K562 (cell line): Measurements from ENCODE around the gene GPR68. TPM values are rescaled to one million over a fixed set of nuclear protein-coding genes. Genes with fewer than 3 reads are reported as not detected.

Experiments
- ATAC-seq: fragments of 200-7000 bp; cut with Tn5 transposase; 3 replicates; pipeline ENCODE4 v1.9.1; 2020; ENCODE audit warnings: moderate library complexity
- BruUV-seq: library from RNA; stranded (reverse); fragments of 400-500 nt; replicated peaks from 2 replicates; lab custom pipeline; 2021; lab: Mats Ljungman, UMichigan
- CTCF ChIA-PET: fragments of 300-600 bp; formaldehyde crosslinking; extraction: SDS; loops from one replicate; lab custom pipeline; 2021; ENCODE audit warnings: low intra/inter-chr PET ratio; lab: Yijun Ruan, JAX
- POLR2A ChIA-PET: fragments of 300-600, 350-650 bp; sonication (Branson Sonifier 250); formaldehyde crosslinking; extraction: SDS; loops from one replicate; lab custom pipeline; 2021; ENCODE audit warnings: antibody characterized with exemption, inconsistent platforms; lab: Yijun Ruan, JAX
- DNase-seq, 4 experiments: peaks; one replicate each; pipeline versions ENCODE4 v3.0.0 to v3.0.0-alpha.2; 2011 to 2018; ENCODE audit warnings: low spot score in 3 of 4, mixed read lengths in 3 of 4; ENCODE audit errors: extremely low read depth in 1 of 4
- FAIRE-seq: peaks from 2 replicates; lab custom pipeline; 2011; peaks lifted over from hg19 to GRCh38; lab: Jason Lieb, UNC
- H2AFZ ChIP-seq: 2 replicates; pipeline ENCODE4 v1.6.0; 2011; ENCODE audit warnings: low read depth, low read length, control low read depth, inconsistent platforms
- H3K27ac ChIP-seq: fragments of 200-600 bp; 3 replicates; pipeline ENCODE4 v1.8.0; 2011; ENCODE audit warnings: low read depth, mild to moderate bottlenecking, control low read depth, inconsistent platforms, low read length, moderate library complexity, mixed read lengths; ENCODE audit errors: extremely low read depth
- H3K27me3 ChIP-seq, 2 experiments: fragments of 300-600 bp in 1 of 2; 2 replicates in 1 of 2; 3 replicates in 1 of 2; pipeline versions ENCODE4 v1.6.0 to v1.8.0; 2011; ENCODE audit warnings: inconsistent platforms in 2 of 2, low read length in 2 of 2, mild to moderate bottlenecking in 1 of 2, mixed read lengths in 1 of 2, moderate library complexity in 1 of 2; ENCODE audit not compliant: control insufficient read depth in 2 of 2, insufficient read depth in 2 of 2
- H3K36me3 ChIP-seq: fragments of 300-600 bp; 3 replicates; pipeline ENCODE4 v1.8.0; 2011; ENCODE audit warnings: mild to moderate bottlenecking, low read length, inconsistent platforms; ENCODE audit not compliant: control insufficient read depth, insufficient read depth
- H3K4me1 ChIP-seq, 2 experiments: fragments of 200-600 bp in 1 of 2; replicated peaks in 1 of 2; 2 replicates in 1 of 2; 3 replicates in 1 of 2; pipeline versions ENCODE4 v1.5.1 to v1.8.0; 2011; ENCODE audit warnings: inconsistent platforms in 2 of 2, low read length in 2 of 2, mild to moderate bottlenecking in 1 of 2, mixed read lengths in 1 of 2, moderate library complexity in 1 of 2; ENCODE audit not compliant: control insufficient read depth in 2 of 2, insufficient read depth in 2 of 2
- H3K4me2 ChIP-seq: 2 replicates; pipeline ENCODE4 v1.6.1; 2011; ENCODE audit warnings: low read length, control low read depth, inconsistent platforms, mixed read lengths; ENCODE audit not compliant: insufficient read depth
- H3K4me3 ChIP-seq: fragments of 200-600 bp; sonication (generic), shearing (Covaris generic); 2 replicates; pipeline ENCODE4 v1.5.1; 2016; ENCODE audit warnings: control low read depth, inconsistent platforms
- H3K79me2 ChIP-seq: fragments of 200-600 bp; 3 replicates; pipeline ENCODE4 v1.8.0; 2011; ENCODE audit warnings: low read length, inconsistent platforms; ENCODE audit not compliant: control insufficient read depth, insufficient read depth
- H3K9ac ChIP-seq, 2 experiments: 2 replicates each; pipeline versions ENCODE4 v1.6.0 to v1.6.1; 2011; ENCODE audit warnings: low read depth in 2 of 2, low read length in 2 of 2, control low read depth in 1 of 2, inconsistent platforms in 1 of 2, mild to moderate bottlenecking in 1 of 2, mixed read lengths in 1 of 2; ENCODE audit not compliant: insufficient read depth in 1 of 2
- H3K9me1 ChIP-seq: one replicate; pipeline ENCODE4 v1.6.0; 2011; ENCODE audit warnings: inconsistent platforms, mild to moderate bottlenecking, low read length, moderate library complexity; ENCODE audit not compliant: control insufficient read depth, insufficient read depth
- H3K9me3 ChIP-seq: replicated peaks from 2 replicates; pipeline ENCODE4 v1.5.1; 2011; ENCODE audit warnings: low read depth, low read length, inconsistent platforms; ENCODE audit not compliant: control insufficient read depth, insufficient read depth
- H4K20me1 ChIP-seq: replicated peaks from 2 replicates; pipeline ENCODE4 v1.6.1; 2011; ENCODE audit warnings: low read length, inconsistent platforms, mixed read lengths; ENCODE audit not compliant: control insufficient read depth, insufficient read depth
- FOXJ2 ChIP-seq: fragments of 200-800 bp; sonication (Bioruptor generic); IDR thresholded peaks from 2 replicates; pipeline ENCODE4 v1.6.1; 2016; ENCODE audit warnings: missing genetic modification characterization, missing compliant biosample characterization
- NFXL1 ChIP-seq: fragments of 450-650 bp; formaldehyde crosslinking; IDR thresholded peaks from 2 replicates; pipeline ENCODE4 v1.4.0; 2021; ENCODE audit warnings: mild to moderate bottlenecking
- RFX7 ChIP-seq: fragments of 250-450 bp; sonication (Bioruptor Pico); IDR thresholded peaks from 2 replicates; pipeline ENCODE4 v1.5.1; 2021; ENCODE audit warnings: mild to moderate bottlenecking
- SP1 ChIP-seq: sonication (generic); formaldehyde crosslinking; IDR thresholded peaks from 2 replicates; pipeline ENCODE4 v1.8.1; 2022; ENCODE audit warnings: mild to moderate bottlenecking, missing genetic modification reagents
- ZNF263 ChIP-seq: sonication (generic); formaldehyde crosslinking; IDR thresholded peaks from 2 replicates; pipeline ENCODE4 v1.8.0; 2022; ENCODE audit warnings: mild to moderate bottlenecking, missing genetic modification reagents, borderline replicate concordance
- WGBS: fragments of 100-300 bp; shearing (Covaris generic); methylation state at CpG from one replicate; pipeline ENCODE4 v1.1.6; 2016; ENCODE audit warnings: low coverage, mixed read lengths; ENCODE audit not compliant: insufficient coverage; ENCODE audit errors: missing lambda C conversion rate; 5-methylcytosine and 5-hydroxymethylcytosine counted together
- in situ Hi-C: fragments of 300-500 bp; cut with MboI; formaldehyde crosslinking; loops from 4 replicates; pipeline ENCODE4 v1.15.0; 2018; ENCODE audit warnings: inconsistent platforms, mixed read lengths
- intact Hi-C: fragments of 100-400 bp; cut with micrococcal nuclease; formaldehyde crosslinking; loops from 2 replicates; pipeline ENCODE4 v1.14.2; 2022
- polyA plus RNA-seq, 8 experiments: library from polyadenylated mRNA; depleted of rRNA in 4 of 8; stranded (reverse) in 5 of 8; unstranded in 3 of 8; fragments of >200 nt; fragmentation: Nextera tagmentation in 2 of 8; fragmentation: Illumina TruSeq in 1 of 8; extraction: Ambion mirVana in 2 of 8; extraction: Trizol in 1 of 8; gene quantifications; 2 replicates each; pipeline versions ENCODE4 v1.2.1 to v1.2.3, GENCODE V29; 2011 to 2014; ENCODE audit warnings: inconsistent platforms in 1 of 8, missing spikeins in 1 of 8
- total RNA-seq, 7 experiments: library from RNA; depleted of rRNA in 6 of 7; stranded (reverse); fragments of >200 nt in 6 of 7; fragmentation: Illumina TruSeq in 2 of 7; extraction: Trizol in 2 of 7; gene quantifications; 2 replicates each; pipeline versions ENCODE4 v1.2.1 to v1.2.3, GENCODE V29; 2011 to 2021; ENCODE audit warnings: low replicate concordance in 1 of 7

Gene GPR68
- total and polyA plus RNA-seq, 9 of the 15 experiments (the other 6 are each of a cell fraction or from before 2014, with no cell fraction given): 0.41 to 9.4 (median 3.7) TPM

GRCh38 chr14:91215381-91215780 lies 29.1 kb downstream of the GPR68 start:
- no peaks in the 10 kb centered on the region; a peak in 2 of 5 replicates for H3K4me1 ChIP-seq
- no peak overlapping the region for H3K4me2 ChIP-seq
- H3K27me3 ChIP-seq: no peaks in the 10 kb centered on the region
- FAIRE-seq: no peak
- DNase-seq: no peak
- no peaks in the 10 kb centered on the region for H3K79me2 ChIP-seq
- ChIA-PET POLR2A (interaction anchor here (0.7 kb wide), 1 partner anchor 43 kb away, joined by 3 read pairs; no protein-coding TSS in a partner anchor), CTCF (no interaction called here)
- H3K36me3 ChIP-seq: peaks cover 20% of the 10 kb centered on the region; the same call in 1 of the 3 replicates
- intact Hi-C loops: no loop called here
- ATAC-seq: no peak
- H3K9me3 ChIP-seq: no peaks in the 10 kb centered on the region
- no peak for TF ChIP-seq SP1
- WGBS: 78% methylated on average over 5 of the region's 10 CpGs
- H4K20me1 ChIP-seq: no peaks in the 10 kb centered on the region
- no peak overlapping the region; a peak in 1 of 4 replicates for H3K9ac ChIP-seq
- in situ Hi-C loops: no loop called here
- BruUV-seq: no TSS peak
- no peak overlapping the region for H3K27ac ChIP-seq
- H3K9me1 ChIP-seq: no peaks in the 10 kb centered on the region
- no peak overlapping the region for H2AFZ ChIP-seq
- no peak overlapping the region for H3K4me3 ChIP-seq

GRCh38 chr14:91214306-91214705 lies 30.2 kb downstream of the GPR68 start:
- FAIRE-seq (no peak), ATAC-seq (no peak), DNase-seq (no peak)
- Histone ChIP-seq H3K4me3 (no peak overlapping the region), H2AFZ (no peak overlapping the region), H4K20me1 (no peaks in the 10 kb centered on the region), H3K4me1 (no peaks in the 10 kb centered on the region; a peak in 2 of 5 replicates), H3K9ac (no peak overlapping the region), H3K27me3 (no peaks in the 10 kb centered on the region), H3K4me2 (no peak overlapping the region), H3K79me2 (no peaks in the 10 kb centered on the region), H3K36me3 (peaks cover 23% of the 10 kb centered on the region; the same call in 1 of the 3 replicates), H3K9me3 (no peaks in the 10 kb centered on the region), H3K27ac (no peak overlapping the region), H3K9me1 (no peaks in the 10 kb centered on the region)
- in situ Hi-C loops: no loop called here
- no peak for TF ChIP-seq NFXL1 (CRISPR knock-in tag)
- no peak for TF ChIP-seq RFX7 (CRISPR knock-in tag)
- TF ChIP-seq FOXJ2 (tag): no peak
- TF ChIP-seq ZNF263 (CRISPR knock-in tag): no peak
- no TSS peak for BruUV-seq
- intact Hi-C loops: no loop called here
- ChIA-PET POLR2A (no interaction called here), CTCF (no interaction called here)
- WGBS: 100% methylated on average over 2 of the region's 6 CpGs
